HepG2 (cell line): ENCODE data around the gene KIRREL2. TPM values are rescaled to one million over a fixed set of nuclear protein-coding genes. Genes with fewer than 3 reads are reported as not detected.

ENCODE experiments used
- ATAC-seq: fragments of 200-7000 bp; cut with Tn5 transposase; 3 replicates; pipeline ENCODE4 v1.9.1; 2020; ENCODE audit warnings: mild to moderate bottlenecking, moderate library complexity
- BruUV-seq: library from RNA; stranded (reverse); fragments of 400-500 nt; replicated peaks from 2 replicates; lab custom pipeline; 2021; lab: Mats Ljungman, UMichigan
- CTCF ChIA-PET: fragments of 300-600 bp; formaldehyde crosslinking; extraction: SDS; loops from one replicate; lab custom pipeline; 2021; ENCODE audit warnings: low total read pairs, inconsistent platforms, low intra/inter-chr PET ratio; lab: Yijun Ruan, JAX
- POLR2A ChIA-PET: fragments of 350-600 bp; sonication (Branson Sonifier 250); formaldehyde crosslinking; loops from one replicate; lab custom pipeline; 2020; ENCODE audit warnings: antibody characterized with exemption, inconsistent platforms; lab: Yijun Ruan, JAX
- DNase-seq: peaks from one replicate; pipeline ENCODE4 v3.0.0-alpha.2; 2015; ENCODE audit warnings: low spot score
- FAIRE-seq: peaks from 3 replicates; lab custom pipeline; 2011; peaks lifted over from hg19 to GRCh38; lab: Jason Lieb, UNC
- H2AFZ ChIP-seq: one replicate; pipeline ENCODE4 v1.6.1; 2011; ENCODE audit warnings: low read length, inconsistent platforms
- H3K27ac ChIP-seq: fragments of 300-600 bp; 3 replicates; pipeline ENCODE4 v1.8.0; 2011; ENCODE audit warnings: mixed run types, mild to moderate bottlenecking, mixed read lengths, low read length, inconsistent platforms; ENCODE audit not compliant: insufficient read depth; ENCODE audit errors: extremely low read length
- H3K27me3 ChIP-seq, 2 experiments: fragments of 200-600 bp in 1 of 2; 2 replicates in 1 of 2; 3 replicates in 1 of 2; pipeline versions ENCODE4 v1.6.0 to v1.8.0; 2011; ENCODE audit warnings: low read length in 2 of 2, mild to moderate bottlenecking in 2 of 2, moderate library complexity in 2 of 2, inconsistent platforms in 1 of 2; ENCODE audit not compliant: insufficient read depth in 2 of 2, control insufficient read depth in 1 of 2
- H3K36me3 ChIP-seq, 2 experiments: fragments of 200-600 bp in 1 of 2; replicated peaks in 1 of 2; 2 replicates in 1 of 2; 3 replicates in 1 of 2; pipeline versions ENCODE4 v1.5.1 to v1.8.0; 2011; ENCODE audit warnings: low read length in 2 of 2, inconsistent platforms in 1 of 2; ENCODE audit not compliant: insufficient read depth in 2 of 2, control insufficient read depth in 1 of 2
- H3K4me1 ChIP-seq: 2 replicates; pipeline ENCODE4 v1.5.1; 2012; ENCODE audit warnings: low read length, inconsistent platforms; ENCODE audit not compliant: insufficient read depth
- H3K4me2 ChIP-seq: 2 replicates; pipeline ENCODE4 v1.6.0; 2011; ENCODE audit warnings: low read depth, low read length, inconsistent platforms
- H3K4me3 ChIP-seq, 3 experiments: fragments of 200-600 bp in 1 of 3; sonication (generic), shearing (Covaris generic) in 1 of 3; replicated peaks in 1 of 3; 2 replicates each; pipeline ENCODE4 v1.5.1; 2011 to 2016; ENCODE audit warnings: low read length in 3 of 3, inconsistent platforms in 2 of 3, low read depth in 2 of 3, mild to moderate bottlenecking in 2 of 3, control low read depth in 1 of 3, mixed read lengths in 1 of 3; ENCODE audit not compliant: insufficient read depth in 1 of 3
- H3K79me2 ChIP-seq: one replicate; pipeline ENCODE4 v1.6.1; 2011; ENCODE audit warnings: low read length, inconsistent platforms; ENCODE audit not compliant: insufficient read depth
- H3K9ac ChIP-seq: 2 replicates; pipeline ENCODE4 v1.6.0; 2011; ENCODE audit warnings: mild to moderate bottlenecking, low read depth, low read length, inconsistent platforms; ENCODE audit not compliant: insufficient read depth
- H3K9me3 ChIP-seq: 2 replicates; pipeline ENCODE4 v1.5.1; 2012; ENCODE audit warnings: mild to moderate bottlenecking, low read length
- H4K20me1 ChIP-seq: 2 replicates; pipeline ENCODE4 v1.6.0; 2011; ENCODE audit warnings: inconsistent platforms, mild to moderate bottlenecking, low read length, moderate library complexity; ENCODE audit not compliant: insufficient read depth
- ATAD3A ChIP-seq: sonication (generic); formaldehyde crosslinking; IDR thresholded peaks from 2 replicates; pipeline ENCODE4 v1.4.0; 2020; ENCODE audit warnings: missing genetic modification reagents
- BCL6 ChIP-seq: IDR thresholded peaks from 2 replicates; pipeline ENCODE4 v1.6.1; 2016; ENCODE audit warnings: missing genetic modification reagents, missing compliant biosample characterization
- ERF ChIP-seq: IDR thresholded peaks from 2 replicates; pipeline ENCODE4 v1.6.1; 2018; ENCODE audit warnings: missing biosample characterization, missing genetic modification reagents
- FOSL2 ChIP-seq: sonication (generic); formaldehyde crosslinking; IDR thresholded peaks from 2 replicates; pipeline ENCODE4 v1.4.0; 2020; ENCODE audit warnings: missing genetic modification reagents
- FOXA3 ChIP-seq: IDR thresholded peaks from 2 replicates; pipeline ENCODE4 v1.6.1; 2016; ENCODE audit warnings: missing genetic modification reagents, missing compliant biosample characterization
- GABPA ChIP-seq, 2 experiments: IDR thresholded peaks; 2 replicates each; pipeline ENCODE4 v1.6.1; 2011 to 2016; ENCODE audit warnings: low read depth in 2 of 2, low read length in 1 of 2, missing biosample characterization in 1 of 2, missing genetic modification characterization in 1 of 2
- GFI1 ChIP-seq: sonication (generic); formaldehyde crosslinking; IDR thresholded peaks from 2 replicates; pipeline ENCODE4 v1.5.0; 2020; ENCODE audit warnings: missing genetic modification reagents, mild to moderate bottlenecking, borderline replicate concordance
- HMG20B ChIP-seq: conservative IDR thresholded peaks from 2 replicates; pipeline ENCODE4 v1.6.1; 2016; ENCODE audit warnings: missing genetic modification reagents, missing compliant biosample characterization
- HNRNPLL ChIP-seq: fragments of 200-400 bp; formaldehyde crosslinking; IDR thresholded peaks from 2 replicates; pipeline ENCODE4 v1.6.1; 2017; ENCODE audit warnings: mild to moderate bottlenecking, low read depth, low read length; ENCODE audit not compliant: poor library complexity, severe bottlenecking
- JUND ChIP-seq: sonication (generic); formaldehyde crosslinking; IDR thresholded peaks from 2 replicates; pipeline ENCODE4 v1.8.0; 2022; ENCODE audit warnings: mild to moderate bottlenecking, missing genetic modification reagents
- MYNN ChIP-seq: sonication (generic); formaldehyde crosslinking; IDR thresholded peaks from 2 replicates; pipeline ENCODE4 v1.4.0; 2020; ENCODE audit warnings: mild to moderate bottlenecking, low read depth, missing genetic modification reagents
- NR2F1 ChIP-seq, 2 experiments: fragments of 450-650 bp in 1 of 2; formaldehyde crosslinking in 1 of 2; IDR thresholded peaks; 2 replicates each; pipeline versions ENCODE4 v1.5.0 to v1.6.1; 2016 to 2020; ENCODE audit warnings: mild to moderate bottlenecking in 1 of 2, missing compliant biosample characterization in 1 of 2, missing genetic modification reagents in 1 of 2, moderate library complexity in 1 of 2
- PHF20 ChIP-seq: sonication (generic); formaldehyde crosslinking; IDR thresholded peaks from 2 replicates; pipeline ENCODE4 v1.5.0; 2020; ENCODE audit warnings: mild to moderate bottlenecking, missing genetic modification reagents
- PHF21A ChIP-seq: sonication (generic); formaldehyde crosslinking; IDR thresholded peaks from 2 replicates; pipeline ENCODE4 v1.5.0; 2020; ENCODE audit warnings: mild to moderate bottlenecking, missing genetic modification reagents
- POLR2A ChIP-seq, 2 experiments: IDR thresholded peaks; 2 replicates each; pipeline ENCODE4 v1.6.1; 2011; ENCODE audit warnings: low read depth in 2 of 2, low read length in 2 of 2, mild to moderate bottlenecking in 1 of 2, moderate library complexity in 1 of 2; ENCODE audit not compliant: insufficient read depth in 1 of 2
- POLR2AphosphoS5 ChIP-seq: IDR thresholded peaks from 2 replicates; pipeline ENCODE4 v1.6.1; 2012; ENCODE audit warnings: low read depth, low read length
- RFXAP ChIP-seq: sonication (generic); formaldehyde crosslinking; IDR thresholded peaks from 2 replicates; pipeline ENCODE4 v1.4.0; 2020; ENCODE audit warnings: missing genetic modification reagents, borderline replicate concordance
- RXRA ChIP-seq: sonication (generic); formaldehyde crosslinking; IDR thresholded peaks from 2 replicates; pipeline ENCODE4 v1.5.1; 2020; ENCODE audit warnings: missing genetic modification reagents
- TARDBP ChIP-seq: sonication (generic); formaldehyde crosslinking; IDR thresholded peaks from 2 replicates; pipeline ENCODE4 v1.8.0; 2022; ENCODE audit warnings: mild to moderate bottlenecking, missing genetic modification reagents
- ZFP62 ChIP-seq: sonication (generic); formaldehyde crosslinking; IDR thresholded peaks from 2 replicates; pipeline ENCODE4 v1.4.0; 2020; ENCODE audit warnings: missing genetic modification reagents
- ZNF33B ChIP-seq: sonication (generic); formaldehyde crosslinking; IDR thresholded peaks from 2 replicates; pipeline ENCODE4 v1.5.1; 2020; ENCODE audit warnings: mild to moderate bottlenecking, missing genetic modification reagents
- ZNF766 ChIP-seq: sonication (generic); formaldehyde crosslinking; IDR thresholded peaks from 2 replicates; pipeline ENCODE4 v1.5.0; 2020; ENCODE audit warnings: missing genetic modification reagents, borderline replicate concordance
- WGBS: methylation state at CpG from one replicate; pipeline ENCODE4 v1.1.6; 2017; ENCODE audit warnings: low lambda C conversion rate; 5-methylcytosine and 5-hydroxymethylcytosine counted together
- in situ Hi-C: cut with HindIII; loops from 2 replicates; pipeline ENCODE4 v1.10.0; 2017; ENCODE audit warnings: low pct_unique_long_range_greater_than_20kb; ENCODE audit not compliant: extremely low pct_ligation_motif_present
- intact Hi-C: fragments of 100-400 bp; cut with micrococcal nuclease; formaldehyde crosslinking; loops from one replicate; pipeline ENCODE4 v1.10.0; 2022; ENCODE audit not compliant: unreplicated experiment
- polyA plus RNA-seq, 8 experiments: library from polyadenylated mRNA; depleted of rRNA in 3 of 8; stranded (reverse) in 7 of 8; unstranded in 1 of 8; fragments of >200 nt; fragmentation: Illumina TruSeq in 4 of 8; extraction: Trizol in 4 of 8; gene quantifications; 2 replicates each; pipeline versions ENCODE4 v1.2.1 to v1.2.3, GENCODE V29; 2011 to 2016; ENCODE audit warnings: low read depth in 4 of 8, missing spikeins in 1 of 8, mixed read lengths in 1 of 8; ENCODE audit not compliant: insufficient read depth in 1 of 8
- total RNA-seq, 5 experiments: library from RNA; depleted of rRNA; stranded (reverse); fragments of >200 nt; fragmentation: Illumina TruSeq; extraction: Trizol; gene quantifications; 2 replicates each; pipeline ENCODE4 v1.2.3, GENCODE V29; 2016; ENCODE audit warnings: low read depth in 1 of 5
- TF ChIP-seq, protein P1 (sequence below): sonication (generic); formaldehyde crosslinking; conservative IDR thresholded peaks from 2 replicates; pipeline ENCODE4 v1.5.0; 2020; ENCODE audit warnings: missing genetic modification reagents
- TF ChIP-seq, protein P2 (sequence below): sonication (generic); formaldehyde crosslinking; IDR thresholded peaks from 2 replicates; pipeline ENCODE4 v1.5.0; 2020; ENCODE audit warnings: missing genetic modification reagents

The KIRREL2 gene
- total and polyA plus RNA-seq, 2 of the 13 experiments (the other 11 are each of a cell fraction or from before 2014, with no cell fraction given) = 0.18 to 2.4 TPM

DNA sequence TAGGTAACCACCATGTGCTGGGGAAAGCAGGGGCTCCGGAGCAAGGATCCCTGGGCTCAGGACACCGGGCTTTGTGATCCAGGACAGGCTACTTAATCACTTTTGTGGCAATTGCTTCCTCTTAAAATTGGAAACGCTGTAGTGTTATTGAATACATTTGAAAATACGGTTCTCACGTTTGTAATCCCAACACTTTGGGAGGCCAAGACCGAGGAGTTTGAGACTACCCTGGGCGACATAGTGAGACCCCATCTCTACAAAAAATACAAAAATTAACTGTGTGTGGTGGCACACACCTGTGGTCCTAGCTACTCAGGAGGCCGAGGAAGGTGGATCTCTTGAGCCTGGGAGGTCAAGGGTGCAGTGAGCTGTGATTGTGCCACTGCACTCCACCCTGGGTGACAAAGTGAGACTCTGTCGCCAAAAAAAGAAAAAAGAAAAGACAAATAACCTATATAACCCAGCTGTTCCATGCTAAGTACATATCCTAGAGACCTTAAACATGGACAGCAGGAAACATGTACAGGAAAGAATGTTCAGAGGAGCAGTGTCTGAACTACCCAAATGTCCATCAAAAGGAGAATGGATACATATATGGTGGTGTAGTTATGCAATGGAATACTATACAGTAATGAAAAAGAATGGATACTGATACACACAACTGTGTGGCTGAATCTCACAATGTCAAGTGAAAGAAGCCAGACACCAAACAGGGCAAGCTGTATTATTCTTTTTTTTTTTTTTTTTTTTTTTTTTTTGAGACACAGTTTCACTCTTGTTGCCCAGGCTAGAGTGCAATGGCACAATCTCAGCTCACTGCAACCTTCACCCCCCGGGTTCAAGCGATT is 43.4 kb upstream of the KIRREL2 start:
- ATAC-seq = no peak
- no peak for FAIRE-seq
- no peaks in the 10 kb centered on the region; a peak in 1 of 5 replicates for H3K27me3 ChIP-seq
- H3K9me3 ChIP-seq = no peaks in the 10 kb centered on the region
- in situ Hi-C loops (loop anchor here (10.0 kb wide), 1 partner anchor 118 kb away; no protein-coding TSS in a partner anchor), intact Hi-C loops (loop anchor here (5.0 to 10.0 kb wide), 3 partner anchors 36 to 118 kb away; partner anchors contain the start of gene ARHGAP33)
- TSS peak; percentile 98 for BruUV-seq
- peak overlapping the region; percentile 79 for H3K27ac ChIP-seq
- peaks cover 17% of the 10 kb centered on the region for H3K79me2 ChIP-seq
- peak overlapping the region; percentile 92 for H3K4me2 ChIP-seq
- ChIA-PET CTCF (no interaction called here), POLR2A (interaction anchor here (0.7 to 2.3 kb wide), 7 partner anchors 8 to 94 kb away, joined by 3 to 14 read pairs (median 5); partner anchors contain the start of gene LIN37)
- DNase-seq = no peak
- peak overlapping the region; percentile 79 for H3K9ac ChIP-seq
- H3K4me3 ChIP-seq = peak overlapping the region; percentile 86 to 98 (median 91)
- 9% methylated on average over 9 of the region's 11 CpGs for WGBS
- peaks cover 0 to 3% of the 10 kb centered on the region in 2 experiments; a peak in 1 of 5 replicates for H3K36me3 ChIP-seq
- H3K4me1 ChIP-seq = peaks cover 48% of the 10 kb centered on the region
- no peak overlapping the region for H2AFZ ChIP-seq
- H4K20me1 ChIP-seq = no peaks in the 10 kb centered on the region
- TF ChIP-seq, protein P1, sequence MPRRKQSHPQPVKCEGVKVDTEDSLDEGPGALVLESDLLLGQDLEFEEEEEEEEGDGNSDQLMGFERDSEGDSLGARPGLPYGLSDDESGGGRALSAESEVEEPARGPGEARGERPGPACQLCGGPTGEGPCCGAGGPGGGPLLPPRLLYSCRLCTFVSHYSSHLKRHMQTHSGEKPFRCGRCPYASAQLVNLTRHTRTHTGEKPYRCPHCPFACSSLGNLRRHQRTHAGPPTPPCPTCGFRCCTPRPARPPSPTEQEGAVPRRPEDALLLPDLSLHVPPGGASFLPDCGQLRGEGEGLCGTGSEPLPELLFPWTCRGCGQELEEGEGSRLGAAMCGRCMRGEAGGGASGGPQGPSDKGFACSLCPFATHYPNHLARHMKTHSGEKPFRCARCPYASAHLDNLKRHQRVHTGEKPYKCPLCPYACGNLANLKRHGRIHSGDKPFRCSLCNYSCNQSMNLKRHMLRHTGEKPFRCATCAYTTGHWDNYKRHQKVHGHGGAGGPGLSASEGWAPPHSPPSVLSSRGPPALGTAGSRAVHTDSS (CRISPR knock-in tag) = no peak
- 0 out of 2 replicates have a peak, but pooled peaks have one; percentile 8 for TF ChIP-seq FOSL2 (CRISPR knock-in tag)
- TF ChIP-seq PHF21A (CRISPR knock-in tag) = 0 out of 2 replicates have a peak, but pooled peaks have one; percentile 27
- TF ChIP-seq TARDBP = no peak; the same call in 1 of the 2 replicates
- TF ChIP-seq ZNF33B (CRISPR knock-in tag) = 0 out of 2 replicates have a peak, but pooled peaks have one; percentile 19
- no peak for TF ChIP-seq GABPA (IDR thresholded peaks at IDR 0.05; ENCODE audit: low read depth, low read length)
- no peak for TF ChIP-seq GABPA (CRISPR knock-in tag; IDR thresholded peaks at IDR 0.05; ENCODE audit: low read depth)
- TF ChIP-seq, protein P2, sequence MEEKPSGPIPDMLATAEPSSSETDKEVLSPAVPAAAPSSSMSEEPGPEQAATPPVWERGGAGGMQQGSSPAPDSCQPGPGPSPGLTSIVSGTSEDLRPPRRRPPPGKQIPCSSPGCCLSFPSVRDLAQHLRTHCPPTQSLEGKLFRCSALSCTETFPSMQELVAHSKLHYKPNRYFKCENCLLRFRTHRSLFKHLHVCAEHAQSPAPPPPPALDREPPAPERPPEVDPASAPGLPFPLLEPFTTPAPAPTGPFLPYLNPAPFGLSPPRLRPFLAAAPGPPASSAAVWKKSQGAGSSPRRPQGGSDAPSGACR = 0 out of 2 replicates have a peak, but pooled peaks have one; percentile 64
- TF ChIP-seq POLR2AphosphoS5 = 0 out of 2 replicates have a peak, but pooled peaks have one; percentile 30
- TF ChIP-seq ERF (CRISPR knock-in tag) = no peak
- no peak for TF ChIP-seq GFI1 (CRISPR knock-in tag)
- TF ChIP-seq RXRA (CRISPR knock-in tag) = peak; percentile 1; the same call in 1 of the 2 replicates
- no peak for TF ChIP-seq NR2F1 (CRISPR knock-in tag; IDR thresholded peaks at IDR 0.05)
- TF ChIP-seq PHF20 (CRISPR knock-in tag) = no peak
- TF ChIP-seq HNRNPLL = no peak
- no peak for TF ChIP-seq ATAD3A (CRISPR knock-in tag)
- 0 out of 2 replicates have a peak, but pooled peaks have one; percentile 9 for TF ChIP-seq HMG20B (CRISPR knock-in tag)
- no peak for TF ChIP-seq MYNN (CRISPR knock-in tag)
- TF ChIP-seq FOXA3 (CRISPR knock-in tag) = no peak
- TF ChIP-seq ZNF766 (CRISPR knock-in tag) = no peak
- TF ChIP-seq RFXAP = no peak
- TF ChIP-seq JUND = no peak
- no peak for TF ChIP-seq BCL6 (CRISPR knock-in tag)
- 0 out of 4 replicates have a peak, but pooled peaks of 1 of the 2 experiments have one; percentile 33 for TF ChIP-seq POLR2A (IDR thresholded peaks at IDR 0.05; ENCODE audit: insufficient read depth in 1 of 2, low read depth in 2 of 2, low read length in 2 of 2)
- no peak for TF ChIP-seq ZFP62 (CRISPR knock-in tag)
